ENCODE data around the gene FNDC3B.

The FNDC3B gene

GRCh38 chr3:172186607-172187006, 147.2 kb downstream of the FNDC3B start:
- DNase-seq = no peak

- no peak for DNase-seq
These were observed 148.1 kb downstream of the FNDC3B start for GRCh38 chr3:172187511-172187910.

GRCh38 chr3:172188511-172188910, 149.1 kb downstream of the FNDC3B start:
- no peak for DNase-seq

GRCh38 chr3:172189213-172189612, 149.8 kb downstream of the FNDC3B start:
- no peak for DNase-seq

- DNase-seq = no peak
These were observed 150.7 kb downstream of the FNDC3B start for GRCh38 chr3:172189987-172190603.

GRCh38 chr3:172190980-172191379, 151.6 kb downstream of the FNDC3B start:
- no peak for DNase-seq

GRCh38 chr3:172191629-172192028, 152.3 kb downstream of the FNDC3B start:
- DNase-seq = no peak

GRCh38 chr3:172192830-172193415, 153.5 kb downstream of the FNDC3B start:
- no peak for DNase-seq

- no peak for DNase-seq
These were observed 154.1 kb downstream of the FNDC3B start for GRCh38 chr3:172193436-172193835.

GRCh38 chr3:172194702-172195406, 155.5 kb downstream of the FNDC3B start:
- DNase-seq = no peak

- no peak for DNase-seq
These were observed 156.0 kb downstream of the FNDC3B start for GRCh38 chr3:172195407-172195754.

GRCh38 chr3:172197344-172197743, 158.0 kb downstream of the FNDC3B start:
- no peak for DNase-seq

GRCh38 chr3:172198428-172198827, 159.1 kb downstream of the FNDC3B start:
- no peak for DNase-seq

GRCh38 chr3:172199850-172200369, 160.5 kb downstream of the FNDC3B start:
- no peak for DNase-seq

- DNase-seq = peak in 26 of 51 donors; percentile 2 to 56 (median 19)
These were observed 161.9 kb downstream of the FNDC3B start for GRCh38 chr3:172201136-172201869.

GRCh38 chr3:172201870-172202236, 162.5 kb downstream of the FNDC3B start:
- DNase-seq = no peak

GRCh38 chr3:172202797-172203196, 163.4 kb downstream of the FNDC3B start:
- no peak for DNase-seq

GRCh38 chr3:172203522-172204258, 164.3 kb downstream of the FNDC3B start:
- DNase-seq = peak in 40 of 51 donors; percentile 1 to 79 (median 38)

- no peak for DNase-seq
These were observed 165.3 kb downstream of the FNDC3B start for GRCh38 chr3:172204716-172205115.

GRCh38 chr3:172208586-172209332, 169.4 kb downstream of the FNDC3B start:
- DNase-seq = no peak
